ENCODE results near the gene FFAR2. TPM values are rescaled to one million over a fixed set of nuclear protein-coding genes. Genes with fewer than 3 reads are reported as not detected.
A peak's percentile ranks its signal among the peaks of the same experiment; 100 is the strongest.

The FFAR2 gene
- total RNA-seq, 4 donors from 2014 or later = 0.29 to 0.64 (median 0.30) TPM; not detected in 1

- Histone ChIP-seq H3K4me1 (no peaks in the 10 kb centered on the region), H3K4me3 (no peak overlapping the region), H3K27ac (no peak overlapping the region), H3K36me3 (no peaks in the 10 kb centered on the region), H3K9me3 (no peaks in the 10 kb centered on the region), H3K27me3 (no peaks in the 10 kb centered on the region)
- no peak for DNase-seq (ENCODE audit: low spot score in 2 of 2)
- TF ChIP-seq CTCF (IDR thresholded peaks at IDR 0.05) = no peak
- TF ChIP-seq EP300 (IDR thresholded peaks at IDR 0.05) = no peak
- 87% methylated on average over 8 of the region's 8 CpGs for WGBS
Measured at GRCh38 chr19:35403116-35403760, 44.8 kb upstream of the FFAR2 start.

GRCh38 chr19:35404879-35405622 is 43.0 kb upstream of the FFAR2 start:
- Histone ChIP-seq H3K4me1 (no peaks in the 10 kb centered on the region), H3K27ac (no peak overlapping the region), H3K36me3 (no peaks in the 10 kb centered on the region), H3K27me3 (no peaks in the 10 kb centered on the region), H3K4me3 (no peak overlapping the region), H3K9me3 (no peaks in the 10 kb centered on the region)
- WGBS = 42% methylated on average over 11 of the region's 11 CpGs
- TF ChIP-seq EP300 (IDR thresholded peaks at IDR 0.05) (no peak), POLR2A (IDR thresholded peaks at IDR 0.05) (no peak), CTCF (IDR thresholded peaks at IDR 0.05) (no peak), POLR2AphosphoS5 (IDR thresholded peaks at IDR 0.05) (no peak)
- no peak for DNase-seq (ENCODE audit: low spot score in 2 of 2)

GRCh38 chr19:35407619-35408018 is 40.4 kb upstream of the FFAR2 start:
- H3K4me3 ChIP-seq = no peak overlapping the region
- H3K9me3 ChIP-seq = no peaks in the 10 kb centered on the region
- H3K27me3 ChIP-seq = peaks cover 6% of the 10 kb centered on the region
- TF ChIP-seq POLR2AphosphoS5 (IDR thresholded peaks at IDR 0.05) (no peak), CTCF (IDR thresholded peaks at IDR 0.05) (no peak), EP300 (IDR thresholded peaks at IDR 0.05) (no peak), POLR2A (IDR thresholded peaks at IDR 0.05) (no peak)
- no peaks in the 10 kb centered on the region for H3K36me3 ChIP-seq
- no peak overlapping the region for H3K27ac ChIP-seq
- WGBS = 78% methylated on average over 6 of the region's 6 CpGs
- no peaks in the 10 kb centered on the region for H3K4me1 ChIP-seq
- DNase-seq (ENCODE audit: low spot score in 2 of 2) = peak in 1 of 2 donors; percentile 56

- H3K36me3 ChIP-seq = no peaks in the 10 kb centered on the region
- TF ChIP-seq POLR2AphosphoS5 (IDR thresholded peaks at IDR 0.05) (no peak), POLR2A (IDR thresholded peaks at IDR 0.05) (no peak), CTCF (IDR thresholded peaks at IDR 0.05) (no peak), EP300 (IDR thresholded peaks at IDR 0.05) (no peak)
- H3K4me3 ChIP-seq = no peak overlapping the region
- H3K4me1 ChIP-seq = no peaks in the 10 kb centered on the region
- peak in 1 of 2 donors; percentile 41 for DNase-seq (ENCODE audit: low spot score in 2 of 2)
- 88% methylated on average over 13 of the region's 13 CpGs for WGBS
- H3K9me3 ChIP-seq = no peaks in the 10 kb centered on the region
- peaks cover 7% of the 10 kb centered on the region for H3K27me3 ChIP-seq
- H3K27ac ChIP-seq = no peak overlapping the region
Measured at GRCh38 chr19:35408284-35409171, 39.5 kb upstream of the FFAR2 start.

- H3K27me3 ChIP-seq = peaks cover 13% of the 10 kb centered on the region
- DNase-seq (ENCODE audit: low spot score in 2 of 2) = peak in 1 of 2 donors; percentile 31
- TF ChIP-seq CTCF (IDR thresholded peaks at IDR 0.05) (no peak), POLR2A (IDR thresholded peaks at IDR 0.05) (no peak), POLR2AphosphoS5 (IDR thresholded peaks at IDR 0.05) (no peak), EP300 (IDR thresholded peaks at IDR 0.05) (no peak)
- no peak overlapping the region for H3K27ac ChIP-seq
- no peaks in the 10 kb centered on the region for H3K9me3 ChIP-seq
- no peak overlapping the region for H3K4me3 ChIP-seq
- H3K4me1 ChIP-seq = no peaks in the 10 kb centered on the region
- no peaks in the 10 kb centered on the region for H3K36me3 ChIP-seq
- 85% methylated on average over 5 of the region's 5 CpGs for WGBS
Measured at GRCh38 chr19:35409191-35409590, 38.9 kb upstream of the FFAR2 start.

Data from suprapubic skin (tissue), 4 donors.